22Rv1 (cell line): ENCODE results near the gene JAML.

Experiments used
- CTCF ChIP-seq: fragments of 450-650 bp; IDR thresholded peaks from 2 replicates; pipeline ENCODE4 v1.5.1; 2017; ENCODE audit warnings: mild to moderate bottlenecking
- ZFX ChIP-seq: fragments of 450-650 bp; IDR thresholded peaks from 2 replicates; pipeline ENCODE4 v1.6.1; 2017; ENCODE audit warnings: antibody characterized with exemption, borderline replicate concordance

GRCh38 chr11:118265954-118266353, 41.1 kb upstream of the JAML start:
- TF ChIP-seq CTCF = no peak
- TF ChIP-seq ZFX = no peak
